Measurements from ENCODE around the gene THTPA.
"Not testable (repeated sequence)": the region's sequence is repeated elsewhere in the genome, so short reads cannot be mapped to it uniquely, and the experiment has no call there.

The THTPA gene

DNA sequence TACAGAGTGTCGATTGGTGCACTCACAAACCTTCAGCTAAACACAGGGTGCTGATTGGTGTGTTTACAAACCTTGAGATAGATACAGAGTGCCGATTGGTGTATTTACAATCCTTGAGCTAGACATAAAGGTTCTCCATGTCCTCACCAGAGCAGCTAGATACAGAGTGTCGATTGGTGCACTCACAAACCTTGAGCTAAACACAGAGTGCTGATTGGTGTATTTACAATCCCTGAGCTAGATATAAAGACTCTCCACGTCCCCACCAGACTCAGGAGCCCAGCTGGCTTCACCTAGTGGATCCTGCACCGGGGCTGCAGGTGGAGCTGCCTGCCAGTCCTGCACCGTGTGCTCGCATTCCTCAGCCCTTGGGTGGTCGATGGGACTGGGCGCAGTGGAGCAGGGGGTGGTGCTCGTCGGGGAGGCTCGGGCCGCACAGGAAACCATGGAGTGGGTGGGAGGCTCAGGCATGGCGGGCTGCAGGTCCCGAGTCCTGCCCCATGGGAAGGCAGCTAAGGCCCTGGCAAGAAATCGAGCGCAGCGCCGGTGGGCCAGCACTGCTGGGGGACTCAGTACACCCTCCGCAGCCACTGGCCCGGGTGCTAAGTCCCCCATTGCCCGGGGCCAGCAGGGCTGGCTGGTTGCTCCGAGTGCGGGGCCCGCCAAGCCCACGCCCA is 28.6 kb downstream of the THTPA start:
- DNase-seq: not testable (repeated sequence)

DNA sequence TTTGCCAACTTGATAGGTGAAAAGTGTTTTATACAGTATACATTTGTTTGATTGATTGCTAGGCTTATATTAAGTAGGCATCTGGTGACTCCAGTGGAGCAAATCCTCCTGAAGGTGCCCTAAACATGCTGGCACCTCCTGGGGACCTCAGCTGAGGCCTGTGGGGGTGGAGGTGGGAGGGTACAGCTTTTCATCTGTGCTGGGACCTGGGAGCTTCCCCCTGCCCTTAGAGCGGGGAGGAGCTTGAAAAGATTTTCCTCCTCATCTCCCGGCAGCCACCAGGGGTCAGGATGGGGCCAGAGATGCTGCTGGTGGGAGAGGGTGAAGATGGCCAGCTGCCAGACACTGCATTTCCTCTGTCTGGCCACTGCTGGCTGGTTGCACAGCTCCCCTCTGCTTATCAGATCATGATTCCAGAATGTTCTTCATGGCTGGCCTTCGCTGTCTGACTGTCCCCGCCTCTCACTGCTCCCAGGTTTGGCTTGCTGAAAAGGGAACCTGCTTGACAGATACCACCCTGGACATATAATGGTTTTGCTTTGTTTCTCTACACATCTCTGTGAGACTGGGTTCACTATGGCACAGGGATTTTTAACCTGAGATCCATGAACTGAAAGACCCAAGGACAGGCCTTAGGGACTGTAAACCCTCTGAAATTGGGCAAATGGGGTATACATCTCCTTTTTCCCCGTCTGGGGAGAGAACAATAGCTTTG is 33.0 kb downstream of the THTPA start:
- peak; percentile 91 for DNase-seq

DNA sequence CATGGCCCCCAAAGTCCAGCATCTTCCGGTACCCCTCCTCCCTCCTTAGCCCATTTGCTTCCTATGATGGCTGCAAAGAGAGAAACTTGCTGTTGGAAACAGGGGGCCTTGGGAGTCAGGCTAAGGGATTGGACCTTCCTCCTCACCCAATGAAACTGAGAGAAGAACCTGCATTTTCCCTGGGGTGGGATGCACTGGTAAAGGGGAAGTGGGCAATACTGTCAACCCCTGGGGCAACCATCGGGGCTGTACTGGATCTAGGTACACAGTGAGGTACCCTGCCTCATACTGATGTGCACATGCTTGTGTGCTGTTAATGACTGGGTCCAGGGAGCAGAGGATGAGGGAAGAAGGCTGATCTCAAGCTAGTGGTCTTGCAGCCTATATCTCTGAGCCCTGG is 33.5 kb downstream of the THTPA start:
- no peak for DNase-seq

DNA sequence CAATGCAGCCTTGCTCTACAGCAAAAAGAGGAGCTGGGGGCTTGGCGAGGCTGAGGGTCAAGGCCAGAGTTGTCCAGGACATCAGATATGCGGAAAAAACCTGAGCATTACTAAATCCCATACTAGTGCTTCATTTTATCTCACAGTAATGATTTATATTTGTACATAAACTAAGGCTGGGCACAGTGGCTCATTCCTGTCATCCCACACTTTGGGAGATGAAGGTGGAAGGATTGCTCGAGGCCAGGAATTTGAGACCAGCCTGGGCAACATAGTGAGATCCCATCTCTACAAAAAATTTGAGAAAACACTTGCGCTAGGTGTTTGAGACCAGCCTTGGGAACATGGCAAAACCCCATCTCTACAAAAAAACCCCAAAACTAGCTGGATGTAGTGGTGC is 34.1 kb downstream of the THTPA start:
- DNase-seq: no peak

DNA sequence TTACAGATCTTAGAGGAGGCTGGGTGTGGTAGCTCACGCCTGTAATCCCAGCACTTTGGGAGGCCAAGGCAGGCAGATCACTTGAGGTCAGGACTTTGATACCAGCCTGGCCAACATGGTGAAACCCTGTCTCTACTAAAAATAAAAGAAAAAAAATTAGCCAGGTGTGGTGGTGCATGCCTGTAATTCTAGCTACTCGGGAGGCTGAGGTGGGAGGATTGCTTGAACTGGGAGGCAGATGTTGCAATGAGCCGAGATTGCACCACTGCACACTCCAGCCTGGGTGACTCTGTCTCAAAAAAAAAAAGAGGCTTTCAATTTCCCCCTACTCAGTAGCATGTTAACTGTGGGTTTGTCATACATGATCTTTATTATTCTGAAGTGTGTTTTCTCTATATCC is 38.1 kb downstream of the THTPA start:
- DNase-seq: not testable (repeated sequence)

DNA sequence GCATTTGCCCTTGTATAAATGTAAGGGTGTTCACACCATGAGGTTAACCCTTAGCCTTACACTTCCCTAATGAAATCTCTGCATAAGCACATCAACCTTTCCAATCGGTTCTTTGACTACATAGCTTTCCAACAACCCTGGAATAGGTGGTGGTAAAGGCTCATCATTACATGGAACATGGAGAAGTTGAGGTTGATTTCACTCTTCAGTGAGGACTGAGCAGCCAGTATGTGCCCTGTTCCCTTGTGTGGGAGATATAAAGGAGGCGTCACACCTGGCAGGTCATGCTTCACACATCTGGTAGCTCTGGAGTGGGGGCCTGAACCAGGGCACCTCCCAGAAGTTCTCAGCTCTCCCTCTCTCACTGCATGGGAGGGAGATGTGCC is 44.2 kb downstream of the THTPA start:
- DNase-seq: no peak

DNA sequence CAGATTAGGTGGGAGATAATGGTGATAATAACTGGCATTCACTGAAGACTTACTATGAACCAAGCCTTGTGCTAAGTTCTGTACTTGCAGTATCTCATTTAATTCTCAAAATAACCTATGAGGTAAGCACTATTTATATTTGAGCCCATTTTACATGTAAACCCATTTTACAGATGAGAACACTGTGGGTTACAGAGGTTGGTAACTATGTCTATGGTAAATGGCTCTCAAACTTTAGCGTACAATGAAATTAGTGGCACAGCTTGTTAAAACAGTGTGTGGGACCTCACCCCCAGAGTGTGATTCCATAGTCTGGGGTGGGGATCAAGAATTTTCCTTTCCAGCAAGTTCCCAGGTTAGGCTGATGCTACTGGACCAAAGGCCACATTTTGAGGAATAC is 44.7 kb downstream of the THTPA start:
- no peak for DNase-seq

DNA sequence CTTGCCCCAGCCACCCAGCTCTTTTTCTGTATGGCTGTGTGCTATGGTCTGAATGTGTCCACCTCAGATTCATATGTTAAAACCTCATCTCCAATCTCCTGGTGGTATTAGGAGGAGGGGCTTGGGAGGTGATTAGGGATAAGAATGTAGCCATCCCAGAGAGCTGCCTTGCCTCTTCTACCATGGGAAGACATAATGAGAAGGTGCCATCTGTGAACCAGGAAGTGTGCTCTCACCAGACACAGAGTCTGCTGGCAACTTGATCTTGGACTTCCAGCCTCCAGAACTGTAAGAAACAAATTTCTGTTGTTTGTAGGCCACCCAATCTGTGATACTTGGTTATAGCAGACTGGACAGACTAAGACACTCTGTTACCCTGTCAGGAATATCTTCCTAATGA is 45.4 kb downstream of the THTPA start:
- no peak for DNase-seq

DNA sequence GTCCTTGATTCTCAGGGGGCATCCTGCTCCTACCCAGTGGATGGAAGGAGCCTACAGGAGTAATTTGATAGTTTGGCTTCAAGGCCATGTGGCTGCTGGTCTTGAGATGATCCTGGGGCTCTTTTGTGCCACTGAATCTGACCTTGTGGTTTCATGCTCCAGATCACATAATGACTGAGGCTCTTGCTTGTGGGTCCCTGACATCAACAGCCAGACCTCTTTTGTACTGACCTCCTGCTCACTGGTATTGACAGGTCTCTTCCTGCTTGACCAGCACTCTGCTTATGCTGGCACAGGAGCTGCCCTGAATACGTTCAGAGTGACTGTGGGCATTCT is 45.7 kb downstream of the THTPA start:
- DNase-seq: no peak

DNA sequence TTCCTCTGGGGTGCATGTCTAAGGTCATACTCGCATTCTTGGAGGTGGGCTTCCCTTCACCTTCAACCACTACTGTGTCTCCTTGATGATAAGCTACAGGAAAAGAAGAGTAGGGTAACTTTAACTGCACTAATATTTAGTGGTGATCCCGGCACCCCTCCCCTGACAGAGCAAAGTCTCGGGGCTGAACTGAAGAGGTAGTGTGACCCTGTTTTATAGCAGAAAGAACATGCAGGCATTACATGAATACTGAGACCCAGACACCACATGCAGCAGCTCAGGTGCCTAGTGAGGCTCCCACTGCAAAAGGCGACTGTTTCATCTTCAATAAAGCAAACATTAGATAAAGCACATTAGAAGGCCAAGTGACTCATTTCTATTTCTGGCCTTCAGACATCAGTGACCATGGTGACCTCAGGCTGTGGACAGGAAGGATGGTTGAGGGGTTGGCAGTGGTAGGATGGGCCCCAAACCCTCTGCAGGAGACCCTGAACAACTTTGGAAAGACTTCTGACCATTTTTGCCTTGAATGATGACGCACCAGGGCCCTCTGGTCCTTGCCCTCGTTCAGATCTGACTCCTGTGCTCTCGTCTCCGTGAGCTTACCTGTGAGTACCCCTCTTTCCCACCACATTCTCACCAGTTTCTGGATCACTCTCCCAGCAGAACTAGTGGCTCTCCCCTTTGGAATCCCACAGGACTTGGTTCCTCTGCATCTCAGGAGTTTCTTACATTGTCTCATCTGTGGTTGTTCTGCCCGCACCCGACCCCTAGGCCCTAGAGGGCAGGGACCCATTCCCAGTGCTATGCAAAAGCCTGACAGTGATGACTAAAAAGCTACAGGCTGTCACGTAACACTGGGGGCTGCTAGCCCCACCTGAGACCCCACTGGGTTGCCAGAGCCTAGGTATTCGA is 46.4 kb downstream of the THTPA start:
- no peak for DNase-seq

DNA sequence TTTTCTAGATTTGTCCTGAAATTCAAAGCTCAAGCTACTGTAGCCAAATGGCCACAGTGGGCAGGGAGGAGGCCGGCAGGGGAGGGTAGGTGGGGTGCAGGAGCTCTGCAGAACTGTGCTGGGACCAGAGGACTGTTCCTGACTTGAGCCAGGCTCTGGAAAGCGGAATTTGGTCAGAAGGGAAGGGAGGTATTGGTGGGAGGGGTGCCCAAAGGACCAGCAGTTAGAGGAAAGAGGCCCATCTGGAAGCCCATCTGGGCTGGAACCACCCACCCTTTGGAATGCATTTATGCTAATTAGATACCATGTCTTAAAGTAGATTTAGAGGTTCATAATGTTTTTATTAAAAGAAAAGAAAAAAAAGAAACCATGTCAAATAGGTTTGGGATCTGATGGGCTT is 47.0 kb downstream of the THTPA start:
- no peak for DNase-seq

DNA sequence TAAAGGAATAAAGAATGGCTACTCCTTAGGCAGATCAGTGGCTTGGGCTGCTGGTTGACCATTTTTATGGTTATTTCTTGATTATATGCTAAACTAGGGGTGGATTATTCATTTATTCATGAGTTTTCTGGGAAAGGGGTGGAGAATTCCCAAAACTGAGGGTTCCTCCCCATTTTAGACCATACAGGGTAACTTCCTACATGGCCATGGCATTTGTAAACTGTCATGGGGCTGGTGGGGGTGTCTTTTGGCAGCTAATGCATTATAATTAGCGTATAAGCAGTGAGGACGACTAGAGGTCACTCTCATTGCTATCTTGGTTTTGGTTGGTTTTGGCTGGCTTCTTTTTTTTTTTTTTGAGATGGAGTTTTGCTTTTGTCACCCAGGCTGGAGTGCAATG is 48.1 kb downstream of the THTPA start:
- no peak for DNase-seq

DNA sequence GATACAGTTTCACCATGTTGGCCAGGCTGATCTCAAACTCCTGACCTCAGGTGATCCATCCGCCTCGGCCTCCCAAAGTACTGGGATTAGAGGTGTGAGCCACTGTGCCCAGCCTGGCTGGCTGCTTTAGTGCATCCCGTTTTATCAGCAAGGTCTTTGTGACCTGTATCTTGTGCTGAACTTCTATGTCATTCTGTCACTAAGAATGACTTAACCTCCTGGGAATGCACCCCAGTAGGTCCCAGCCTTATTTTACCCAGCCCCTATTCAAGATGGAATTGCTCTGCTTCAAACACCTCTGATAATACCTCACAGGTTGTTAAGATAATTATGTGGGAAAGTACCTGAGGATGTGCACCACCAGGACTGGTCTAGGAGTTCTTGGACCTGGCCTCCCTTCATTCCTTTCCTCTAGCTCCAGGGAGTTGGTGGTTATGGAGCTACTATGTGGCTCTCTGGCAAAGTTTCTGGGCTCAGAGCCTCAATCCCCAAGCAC is 48.7 kb downstream of the THTPA start:
- DNase-seq: no peak

DNA sequence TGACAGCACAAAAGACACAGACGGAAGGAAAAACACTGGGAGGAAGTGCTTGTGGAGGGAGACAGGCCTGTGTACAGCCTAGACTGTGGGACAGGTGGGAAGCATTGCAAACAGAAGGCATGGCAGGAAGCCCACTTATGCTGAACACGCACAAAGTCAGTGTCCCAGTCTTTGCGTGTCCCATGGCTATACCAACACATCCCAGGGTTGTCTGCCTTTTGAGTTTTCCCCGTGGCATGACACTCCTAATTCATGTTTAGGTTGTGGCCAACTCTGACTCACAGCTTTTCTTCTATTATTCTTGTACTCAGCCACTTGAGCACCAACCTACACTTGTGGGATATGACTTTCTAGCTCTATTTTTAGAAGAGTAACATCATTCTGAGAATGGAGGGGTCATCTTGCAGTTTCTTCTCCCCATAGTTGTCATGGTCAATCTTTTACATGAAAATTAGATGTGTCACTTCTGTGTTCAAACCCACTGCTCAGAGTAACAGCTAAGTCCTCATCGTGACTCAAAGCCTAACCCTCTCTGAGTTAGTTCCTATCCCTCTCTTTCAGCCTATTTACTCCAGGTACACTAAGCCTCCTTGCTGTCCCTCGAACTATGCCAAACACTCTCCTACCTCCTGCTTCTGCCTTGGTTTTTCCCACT is 50.0 kb downstream of the THTPA start:
- no peak for DNase-seq

DNA sequence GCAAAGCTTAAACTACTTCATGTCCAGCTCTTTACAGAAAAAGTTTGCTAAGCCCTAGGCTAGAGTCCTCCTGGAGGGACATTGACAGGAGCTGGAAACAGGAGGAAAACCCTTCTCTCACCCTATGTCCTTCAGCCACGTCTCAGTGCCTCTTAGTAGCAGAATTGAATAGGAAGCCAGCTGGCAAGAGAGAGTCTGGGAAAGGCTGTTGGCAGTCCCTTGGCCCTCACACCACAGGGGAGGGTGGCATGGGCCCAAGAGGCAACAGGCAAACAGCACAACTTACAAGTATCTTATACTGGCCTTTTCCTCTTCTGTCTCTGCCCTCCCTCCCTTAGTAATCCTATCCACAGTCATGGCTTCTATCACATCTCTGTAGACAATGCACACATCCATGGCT is 52.4 kb downstream of the THTPA start:
- no peak for DNase-seq

DNA sequence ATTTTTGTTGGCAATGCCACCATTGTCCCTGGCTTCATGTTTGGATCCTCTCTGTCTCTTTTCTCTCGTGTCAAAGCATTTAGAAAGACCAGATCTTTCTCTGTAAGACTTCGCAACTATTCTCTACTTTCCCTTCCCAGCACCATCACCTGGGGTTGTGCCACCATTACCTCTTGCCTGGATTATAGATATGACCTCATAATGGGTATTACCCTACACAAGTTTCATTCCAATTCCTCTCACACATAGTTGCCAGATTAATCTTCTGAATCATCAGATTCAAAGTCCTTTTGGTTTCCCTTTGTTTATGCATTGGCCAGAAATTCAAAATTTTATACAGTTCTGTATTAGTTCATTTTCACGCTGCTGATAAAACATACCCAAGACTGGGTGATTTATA is 52.9 kb downstream of the THTPA start:
- no peak for DNase-seq

DNA sequence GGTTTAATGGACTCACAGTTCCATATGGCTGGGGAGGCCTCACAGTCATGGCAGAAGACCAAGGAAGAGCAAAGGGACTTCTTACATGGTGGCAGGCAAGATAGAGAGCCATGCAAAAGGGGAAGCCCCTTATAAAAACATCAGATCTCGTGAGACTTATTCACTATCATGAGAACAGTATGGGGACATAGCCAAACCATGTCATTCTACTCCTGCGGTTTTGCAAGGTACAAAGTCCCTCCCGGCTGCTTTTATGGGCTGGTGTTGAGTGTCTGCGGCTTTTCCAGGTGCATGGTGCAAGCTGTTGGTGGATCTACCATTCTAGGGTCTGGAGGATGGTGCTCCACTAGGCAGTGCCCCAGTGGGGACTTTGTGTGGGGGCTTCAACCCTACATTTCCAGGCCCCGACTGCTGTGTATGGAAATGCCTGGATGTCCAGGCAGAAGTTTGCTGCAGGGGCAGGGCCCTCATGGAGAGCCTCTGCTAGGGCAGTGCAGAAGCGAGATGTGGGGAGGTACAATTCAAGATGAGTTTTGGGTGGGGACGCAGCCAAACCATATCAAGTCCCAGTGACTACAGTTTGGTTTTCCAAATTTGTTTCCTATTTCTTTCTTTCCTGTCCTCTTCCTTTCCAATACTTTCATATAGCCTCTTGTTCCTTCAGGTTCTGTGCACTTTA is 53.5 kb downstream of the THTPA start:
- not testable (repeated sequence) for DNase-seq
